Cardiac ventricle fibroblast (primary cell): Measurements from ENCODE around the gene IRF1. TPM values are rescaled to one million over a fixed set of nuclear protein-coding genes. Genes with fewer than 3 reads are reported as not detected.

Experiments used
- total RNA-seq: library from RNA; depleted of rRNA; stranded (reverse); fragments of >200 nt; gene quantifications from 2 replicates; pipeline ENCODE4 v1.2.3, GENCODE V29; 2015

The IRF1 gene
- 18.1 and 20.9 TPM in 2 replicates for total RNA-seq

GRCh38 chr5:132490484-132491367, at the start of gene IRF1:
IRF1 (minus strand) TSS chr5:132490773; CDS start chr5:132489478, 1,295 bp downstream.

Other genes with a start within 250 kb of the IRF1 start
- 18.8 and 43.8 TPM in 2 replicates for gene PDLIM4, start 233.1 kb downstream of the IRF1 start, total RNA-seq
- 2.1 and 3.7 TPM in 2 replicates for gene SLC22A4, start 196.4 kb downstream of the IRF1 start, total RNA-seq
- gene SLC22A5, start 121.1 kb downstream of the IRF1 start, total RNA-seq: 2.6 and 8.7 TPM in 2 replicates
- gene IL5, start 52.7 kb upstream of the IRF1 start, total RNA-seq: not detected in 2 replicates
- gene RAD50, start 66.2 kb upstream of the IRF1 start, total RNA-seq: 17.7 and 30.0 TPM in 2 replicates
- gene IL13, start 167.4 kb upstream of the IRF1 start, total RNA-seq: not detected in 2 replicates
- not detected in 2 replicates for gene IL4, start 183.2 kb upstream of the IRF1 start, total RNA-seq
- 3.9 and 4.6 TPM in 2 replicates for gene KIF3A, start 246.8 kb upstream of the IRF1 start, total RNA-seq